Trophoblast cell (in vitro differentiated cells and primary cell): ENCODE results near the gene PNPLA7.
A peak's percentile ranks its signal among the peaks of the same experiment; 100 is the strongest.

Source experiments
- DNase-seq, 2 donors: peaks; one replicate each; pipeline ENCODE4 v3.0.0-alpha.2; 2016
- H2AFZ ChIP-seq: 2 replicates; pipeline ENCODE4 v1.6.1; 2013; ENCODE audit warnings: low read length, moderate library complexity, mild to moderate bottlenecking; ENCODE audit not compliant: insufficient read depth, poor library complexity
- H2AK5ac ChIP-seq: 2 replicates; pipeline ENCODE4 v1.6.1; 2013; ENCODE audit warnings: mild to moderate bottlenecking, low read length
- H2BK120ac ChIP-seq: 2 replicates; pipeline ENCODE4 v1.6.1; 2013; ENCODE audit warnings: low read length, mild to moderate bottlenecking, moderate library complexity; ENCODE audit not compliant: insufficient read depth, poor library complexity
- H2BK12ac ChIP-seq: 2 replicates; pipeline ENCODE4 v1.6.1; 2013; ENCODE audit warnings: mild to moderate bottlenecking, low read length, moderate library complexity
- H2BK5ac ChIP-seq: 2 replicates; pipeline ENCODE4 v1.6.1; 2013; ENCODE audit warnings: low read length, low read depth, moderate library complexity, mild to moderate bottlenecking; ENCODE audit not compliant: poor library complexity
- H3K14ac ChIP-seq: 2 replicates; pipeline ENCODE4 v1.6.1; 2013; ENCODE audit warnings: mild to moderate bottlenecking, low read length
- H3K18ac ChIP-seq: 2 replicates; pipeline ENCODE4 v1.6.1; 2013; ENCODE audit warnings: mild to moderate bottlenecking, low read length
- H3K23ac ChIP-seq: 2 replicates; pipeline ENCODE4 v1.6.1; 2013; ENCODE audit warnings: low read length
- H3K27ac ChIP-seq: 2 replicates; pipeline ENCODE4 v1.5.1; 2013; ENCODE audit warnings: low read depth, mild to moderate bottlenecking, inconsistent platforms, low read length, moderate library complexity
- H3K27me3 ChIP-seq: 2 replicates; pipeline ENCODE4 v1.6.1; 2013; ENCODE audit warnings: inconsistent platforms, mild to moderate bottlenecking, low read length, moderate library complexity; ENCODE audit not compliant: insufficient read depth
- H3K36me3 ChIP-seq, 2 experiments: 1 replicate in 1 of 2; 2 replicates in 1 of 2; pipeline ENCODE4 v1.6.1; 2013; ENCODE audit warnings: low read length in 2 of 2, mild to moderate bottlenecking in 2 of 2, moderate library complexity in 1 of 2; ENCODE audit not compliant: insufficient read depth in 2 of 2, control insufficient read depth in 1 of 2
- H3K4ac ChIP-seq: 2 replicates; pipeline ENCODE4 v1.6.1; 2013; ENCODE audit warnings: low read depth, mild to moderate bottlenecking, low read length, moderate library complexity
- H3K4me1 ChIP-seq, 2 experiments: 1 replicate in 1 of 2; 2 replicates in 1 of 2; pipeline ENCODE4 v1.6.1; 2013; ENCODE audit warnings: low read length in 2 of 2, mild to moderate bottlenecking in 2 of 2, moderate library complexity in 1 of 2; ENCODE audit not compliant: insufficient read depth in 2 of 2, control insufficient read depth in 1 of 2
- H3K4me2 ChIP-seq: 2 replicates; pipeline ENCODE4 v1.6.1; 2013; ENCODE audit warnings: inconsistent platforms, mild to moderate bottlenecking, low read length, moderate library complexity
- H3K4me3 ChIP-seq: 2 replicates; pipeline ENCODE4 v1.5.1; 2013; ENCODE audit warnings: mild to moderate bottlenecking, low read depth, low read length, inconsistent platforms
- H3K79me1 ChIP-seq: one replicate; pipeline ENCODE4 v1.6.1; 2013; ENCODE audit warnings: low read length
- H3K79me2 ChIP-seq: 2 replicates; pipeline ENCODE4 v1.6.1; 2013; ENCODE audit warnings: low read length, mild to moderate bottlenecking; ENCODE audit not compliant: control insufficient read depth, insufficient read depth, poor library complexity
- H3K9ac ChIP-seq: 2 replicates; pipeline ENCODE4 v1.6.1; 2013; ENCODE audit warnings: mild to moderate bottlenecking, low read length
- H3K9me3 ChIP-seq: 2 replicates; pipeline ENCODE4 v1.6.1; 2013; ENCODE audit warnings: low read depth, mild to moderate bottlenecking, control low read depth, inconsistent platforms, low read length; ENCODE audit not compliant: insufficient read depth
- H4K12ac ChIP-seq: 2 replicates; pipeline ENCODE4 v1.6.1; 2013; ENCODE audit warnings: low read depth, mild to moderate bottlenecking, low read length, moderate library complexity
- H4K8ac ChIP-seq: 2 replicates; pipeline ENCODE4 v1.6.1; 2013; ENCODE audit warnings: low read depth, mild to moderate bottlenecking, low read length, moderate library complexity
- H4K91ac ChIP-seq: one replicate; pipeline ENCODE4 v1.6.1; 2013; ENCODE audit warnings: low read depth, mild to moderate bottlenecking, low read length, moderate library complexity
- WGBS: extraction: QIAGEN DNeasy Blood & Tissue Kit; methylation state at CpG from one replicate; pipeline ENCODE4 v1.1.7; 2013; ENCODE audit warnings: missing lambda C conversion rate; ENCODE audit not compliant: insufficient read length, insufficient coverage; ENCODE audit errors: extremely low coverage; 5-methylcytosine and 5-hydroxymethylcytosine counted together

PNPLA7 gene

GRCh38 chr9:137438591-137439157 lies 111.5 kb downstream of the PNPLA7 start:
- Histone ChIP-seq H2BK12ac (no peak overlapping the region), H4K91ac (no peak overlapping the region), H3K27me3 (no peaks in the 10 kb centered on the region), H2AK5ac (no peak overlapping the region), H3K4me1 (peaks cover 0 to 3% of the 10 kb centered on the region in 2 experiments), H3K14ac (no peak overlapping the region), H4K8ac (no peak overlapping the region), H3K18ac (no peak overlapping the region), H3K79me1 (no peaks in the 10 kb centered on the region), H3K9me3 (no peaks in the 10 kb centered on the region), H3K4ac (no peak overlapping the region), H3K4me2 (no peak overlapping the region), H3K27ac (no peak overlapping the region), H4K12ac (no peak overlapping the region), H2AFZ (no peak overlapping the region), H3K9ac (no peak overlapping the region), H3K36me3 (no peaks in the 10 kb centered on the region), H3K23ac (no peak overlapping the region), H3K79me2 (no peaks in the 10 kb centered on the region), H3K4me3 (no peak overlapping the region), H2BK5ac (no peak overlapping the region), H2BK120ac (no peak overlapping the region)
- no CpG with 5 or more reads among the region's 22 CpGs for WGBS
- no peak for DNase-seq

- Histone ChIP-seq H3K79me1 (no peaks in the 10 kb centered on the region), H4K8ac (no peak overlapping the region), H3K9me3 (no peaks in the 10 kb centered on the region), H2BK12ac (no peak overlapping the region), H4K12ac (no peak overlapping the region), H3K36me3 (no peaks in the 10 kb centered on the region), H3K4ac (no peak overlapping the region), H3K4me1 (peaks cover 0 to 3% of the 10 kb centered on the region in 2 experiments), H2BK120ac (no peak overlapping the region), H2BK5ac (no peak overlapping the region), H3K79me2 (no peaks in the 10 kb centered on the region), H3K18ac (no peak overlapping the region), H3K27ac (no peak overlapping the region), H3K9ac (no peak overlapping the region), H3K27me3 (no peaks in the 10 kb centered on the region), H3K23ac (no peak overlapping the region), H3K14ac (no peak overlapping the region), H2AFZ (no peak overlapping the region), H3K4me2 (no peak overlapping the region), H4K91ac (no peak overlapping the region), H2AK5ac (no peak overlapping the region), H3K4me3 (no peak overlapping the region)
- WGBS = no CpG with 5 or more reads among the region's 40 CpGs
- no peak for DNase-seq
Measured at GRCh38 chr9:137437691-137438590, 112.3 kb downstream of the PNPLA7 start.

- H4K91ac ChIP-seq = no peak overlapping the region
- H3K36me3 ChIP-seq = no peaks in the 10 kb centered on the region
- no peak overlapping the region for H2BK120ac ChIP-seq
- no peaks in the 10 kb centered on the region for H3K79me2 ChIP-seq
- H3K4ac ChIP-seq = no peak overlapping the region
- H3K4me2 ChIP-seq = no peak overlapping the region
- H4K8ac ChIP-seq = no peak overlapping the region
- H3K9me3 ChIP-seq = no peaks in the 10 kb centered on the region
- no peak overlapping the region for H3K9ac ChIP-seq
- H3K27me3 ChIP-seq = no peaks in the 10 kb centered on the region
- no peaks in the 10 kb centered on the region for H3K79me1 ChIP-seq
- H3K23ac ChIP-seq = no peak overlapping the region
- no peak overlapping the region for H3K27ac ChIP-seq
- no peak overlapping the region for H2BK5ac ChIP-seq
- no CpG with 5 or more reads among the region's 24 CpGs for WGBS
- H2BK12ac ChIP-seq = no peak overlapping the region
- H3K4me1 ChIP-seq = peaks cover 0 to 3% of the 10 kb centered on the region in 2 experiments
- no peak overlapping the region for H2AK5ac ChIP-seq
- no peak overlapping the region for H3K4me3 ChIP-seq
- no peak overlapping the region for H2AFZ ChIP-seq
- no peak overlapping the region for H4K12ac ChIP-seq
- DNase-seq = no peak
- H3K14ac ChIP-seq = no peak overlapping the region
- no peak overlapping the region for H3K18ac ChIP-seq
Measured at GRCh38 chr9:137436761-137437600, 113.2 kb downstream of the PNPLA7 start.

DNA sequence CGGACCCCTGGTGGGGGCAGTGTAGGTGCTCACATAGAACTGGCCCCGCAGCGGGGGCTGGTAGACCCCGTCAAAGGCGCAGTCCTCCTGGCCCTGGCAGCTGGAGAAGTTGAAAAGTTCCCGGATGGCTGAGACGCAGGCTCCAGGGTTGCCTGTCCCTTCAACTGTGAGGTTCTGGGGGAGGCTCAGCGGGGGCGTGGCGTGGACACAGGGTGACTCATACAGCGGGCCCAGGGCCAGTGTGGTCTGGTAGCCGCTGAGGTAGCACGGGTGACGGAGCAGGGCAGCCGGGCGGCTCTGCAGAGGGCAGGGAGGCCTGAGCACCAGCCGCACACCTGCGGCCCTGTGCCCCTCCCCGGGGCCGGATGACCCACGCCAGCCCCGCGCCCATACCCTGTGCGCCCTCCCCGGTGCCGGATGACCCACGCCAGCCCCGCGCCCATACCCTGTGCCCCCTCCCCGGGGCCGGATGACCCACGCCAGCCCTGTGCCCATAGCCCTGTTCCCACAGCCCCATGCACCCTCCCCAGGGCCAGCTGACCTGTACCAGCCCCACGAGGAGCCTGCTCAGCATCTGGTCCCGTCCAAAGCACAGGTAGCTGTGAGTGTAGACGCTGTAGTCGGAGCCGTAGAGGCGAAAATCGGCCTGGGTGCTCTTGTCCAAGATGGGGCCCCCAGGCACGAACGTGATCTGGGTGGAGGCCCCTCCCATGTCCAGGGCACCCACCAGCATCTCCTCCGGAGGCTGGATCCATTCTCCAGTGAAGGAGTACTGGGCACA lies 114.0 kb downstream of the PNPLA7 start:
- no peaks in the 10 kb centered on the region for H3K9me3 ChIP-seq
- H2BK5ac ChIP-seq = no peak overlapping the region
- H3K9ac ChIP-seq = no peak overlapping the region
- no peak overlapping the region for H2BK120ac ChIP-seq
- no peak overlapping the region for H4K12ac ChIP-seq
- H3K18ac ChIP-seq = no peak overlapping the region
- H3K23ac ChIP-seq = no peak overlapping the region
- no peaks in the 10 kb centered on the region for H3K36me3 ChIP-seq
- no peaks in the 10 kb centered on the region for H3K79me1 ChIP-seq
- H3K79me2 ChIP-seq = no peaks in the 10 kb centered on the region
- WGBS = no CpG with 5 or more reads among the region's 42 CpGs
- no peak overlapping the region for H4K91ac ChIP-seq
- no peak overlapping the region for H2AFZ ChIP-seq
- no peak overlapping the region for H2BK12ac ChIP-seq
- H2AK5ac ChIP-seq = no peak overlapping the region
- no peak overlapping the region for H4K8ac ChIP-seq
- no peak overlapping the region for H3K4ac ChIP-seq
- no peak overlapping the region for H3K14ac ChIP-seq
- H3K4me2 ChIP-seq = no peak overlapping the region
- no peak overlapping the region for H3K4me3 ChIP-seq
- DNase-seq = peak; percentile 34 to 63
- no peaks in the 10 kb centered on the region for H3K27me3 ChIP-seq
- H3K4me1 ChIP-seq = no peaks in the 10 kb centered on the region
- no peak overlapping the region for H3K27ac ChIP-seq
